Keratinocyte (primary cell): ENCODE results near the gene TNIK. TPM values are rescaled to one million over a fixed set of nuclear protein-coding genes. Genes with fewer than 3 reads are reported as not detected.
A peak's percentile ranks its signal among the peaks of the same experiment; 100 is the strongest.

Experiments used
- DNase-seq: peaks from one replicate; pipeline ENCODE4 v3.0.0-alpha.2; 2011; ENCODE audit warnings: low read depth, missing footprints, low spot score
- FAIRE-seq: peaks from 2 replicates; lab custom pipeline; 2011; peaks lifted over from hg19 to GRCh38; lab: Jason Lieb, UNC
- H2AFZ ChIP-seq: 2 replicates; pipeline ENCODE4 v1.6.0; 2012; ENCODE audit warnings: low read length, control low read depth, inconsistent platforms; ENCODE audit not compliant: control insufficient read depth
- H3K27ac ChIP-seq: 2 replicates; pipeline ENCODE4 v1.5.1; 2011; ENCODE audit warnings: low read length; ENCODE audit not compliant: control insufficient read depth, insufficient read depth
- H3K27me3 ChIP-seq: 3 replicates; pipeline ENCODE4 v1.6.0; 2011; ENCODE audit warnings: low read length; ENCODE audit not compliant: control insufficient read depth, insufficient read depth; ENCODE audit errors: extremely low read depth
- H3K36me3 ChIP-seq, 2 experiments: 2 replicates in 1 of 2; 3 replicates in 1 of 2; pipeline ENCODE4 v1.5.1; 2011; ENCODE audit warnings: low read length in 2 of 2, mild to moderate bottlenecking in 1 of 2; ENCODE audit not compliant: control insufficient read depth in 2 of 2, insufficient read depth in 2 of 2; ENCODE audit errors: extremely low read depth in 1 of 2
- H3K4me1 ChIP-seq: 3 replicates; pipeline ENCODE4 v1.5.1; 2011; ENCODE audit warnings: low read length; ENCODE audit not compliant: control insufficient read depth, insufficient read depth; ENCODE audit errors: extremely low read depth
- H3K4me2 ChIP-seq: 3 replicates; pipeline ENCODE4 v1.6.0; 2011; ENCODE audit warnings: low read depth, low read length; ENCODE audit not compliant: control insufficient read depth, insufficient read depth; ENCODE audit errors: extremely low read depth
- H3K4me3 ChIP-seq, 3 experiments: fragments of 200-600 bp in 1 of 3; sonication (generic) in 1 of 3; 2 replicates in 2 of 3; 3 replicates in 1 of 3; pipeline ENCODE4 v1.5.1; 2011 to 2016; ENCODE audit warnings: low read length in 3 of 3, mild to moderate bottlenecking in 3 of 3, control low read depth in 2 of 3, inconsistent platforms in 1 of 3, low read depth in 1 of 3, mixed read lengths in 1 of 3, mixed run types in 1 of 3, moderate library complexity in 1 of 3; ENCODE audit not compliant: control insufficient read depth in 2 of 3, insufficient read depth in 2 of 3; ENCODE audit errors: extremely low read depth in 1 of 3
- H3K79me2 ChIP-seq: 2 replicates; pipeline ENCODE4 v1.6.0; 2012; ENCODE audit warnings: low read length; ENCODE audit not compliant: control insufficient read depth, insufficient read depth
- H3K9ac ChIP-seq: 3 replicates; pipeline ENCODE4 v1.6.0; 2011; ENCODE audit warnings: low read length; ENCODE audit not compliant: control insufficient read depth, insufficient read depth; ENCODE audit errors: extremely low read depth
- H3K9me1 ChIP-seq: 3 replicates; pipeline ENCODE4 v1.6.0; 2011; ENCODE audit warnings: low read length; ENCODE audit not compliant: control insufficient read depth, insufficient read depth; ENCODE audit errors: extremely low read depth
- H3K9me3 ChIP-seq: 2 replicates; pipeline ENCODE4 v1.5.1; 2012; ENCODE audit warnings: low read depth, low read length; ENCODE audit not compliant: control insufficient read depth
- H4K20me1 ChIP-seq: 3 replicates; pipeline ENCODE4 v1.6.0; 2011; ENCODE audit warnings: low read length; ENCODE audit not compliant: control insufficient read depth, insufficient read depth; ENCODE audit errors: extremely low read depth
- CTCF ChIP-seq, 3 experiments: IDR thresholded peaks in 1 of 3; conservative IDR thresholded peaks in 1 of 3; optimal IDR thresholded peaks in 1 of 3; 2 replicates in 2 of 3; 3 replicates in 1 of 3; pipeline versions ENCODE3 to v1.5.1; 2011; ENCODE audit warnings: low read length in 3 of 3, mild to moderate bottlenecking in 3 of 3, moderate library complexity in 2 of 3, control low read depth in 1 of 3, inconsistent platforms in 1 of 3; ENCODE audit not compliant: insufficient read depth in 2 of 3; ENCODE audit errors: extremely low read depth in 1 of 3
- EZH2 ChIP-seq: IDR thresholded peaks from one replicate; pipeline ENCODE4 v1.6.1; 2012; ENCODE audit warnings: inconsistent platforms, mild to moderate bottlenecking, low read length, moderate library complexity
- dilution Hi-C: fragments of 300-500 bp; cut with MboI; formaldehyde crosslinking; loops from one replicate; pipeline ENCODE4 v1.7.0; 2020; ENCODE audit warnings: low sequenced_read_pairs; ENCODE audit not compliant: extremely low pct_ligation_motif_present
- polyA plus RNA-seq, 5 experiments: library from polyadenylated mRNA; depleted of rRNA in 3 of 5; stranded (reverse) in 3 of 5; stranded (forward) in 1 of 5; unstranded in 1 of 5; fragments of >200 nt; gene quantifications; 1 replicate in 1 of 5; 2 replicates in 3 of 5; 3 replicates in 1 of 5; pipeline versions ENCODE4 v1.2.1 to v1.2.3, GENCODE V29; 2011 to 2012; ENCODE audit warnings: missing spikeins in 2 of 5, low read depth in 1 of 5, low replicate concordance in 1 of 5

The TNIK gene
- polyA plus RNA-seq, 1 donor (not counting 4 experiments of a cell fraction or from before 2014, with no cell fraction given): 4.4 TPM

- H3K27me3 ChIP-seq: no peaks in the 10 kb centered on the region
- FAIRE-seq (peak; percentile 59), DNase-seq (no peak)
- H3K4me3 ChIP-seq: no peak overlapping the region
- no peaks in the 10 kb centered on the region for H3K9me3 ChIP-seq
- no peak overlapping the region for H3K27ac ChIP-seq
- no peak overlapping the region for H3K9ac ChIP-seq
- no peaks in the 10 kb centered on the region for H3K79me2 ChIP-seq
- no peak overlapping the region for H3K4me2 ChIP-seq
- peaks cover 12% of the 10 kb centered on the region for H3K4me1 ChIP-seq
- no peak for TF ChIP-seq EZH2
- no peak for TF ChIP-seq CTCF (optimal IDR thresholded peaks at IDR 0.05 in 1 of 3, IDR thresholded peaks at IDR 0.05 in 1 of 3, conservative IDR thresholded peaks at IDR 0.05 in 1 of 3; ENCODE audit: extremely low read depth in 1 of 3, insufficient read depth in 2 of 3, low read length in 3 of 3)
- no peaks in the 10 kb centered on the region for H3K9me1 ChIP-seq
- H2AFZ ChIP-seq: peak overlapping the region; percentile 32
- dilution Hi-C loops: no loop called here
- no peaks in the 10 kb centered on the region for H4K20me1 ChIP-seq
- H3K36me3 ChIP-seq: no peaks in the 10 kb centered on the region
These were observed 28.3 kb upstream of the TNIK start for GRCh38 chr3:171488479-171488878.

- Histone ChIP-seq H3K9ac (no peak overlapping the region), H3K27me3 (no peaks in the 10 kb centered on the region), H3K4me1 (peaks cover 12% of the 10 kb centered on the region), H4K20me1 (no peaks in the 10 kb centered on the region), H3K27ac (no peak overlapping the region), H3K4me3 (no peak overlapping the region), H3K4me2 (no peak overlapping the region), H3K9me1 (no peaks in the 10 kb centered on the region), H3K9me3 (no peaks in the 10 kb centered on the region), H3K79me2 (no peaks in the 10 kb centered on the region), H3K36me3 (no peaks in the 10 kb centered on the region), H2AFZ (no peak overlapping the region)
- DNase-seq (no peak), FAIRE-seq (no peak)
- no peak for TF ChIP-seq CTCF (optimal IDR thresholded peaks at IDR 0.05 in 1 of 3, IDR thresholded peaks at IDR 0.05 in 1 of 3, conservative IDR thresholded peaks at IDR 0.05 in 1 of 3; ENCODE audit: extremely low read depth in 1 of 3, insufficient read depth in 2 of 3, low read length in 3 of 3)
- TF ChIP-seq EZH2: no peak
- dilution Hi-C loops: no loop called here
These were observed 27.2 kb upstream of the TNIK start for GRCh38 chr3:171487382-171487781.
